PC-9 (cell line): ENCODE results near the gene RPL22. TPM values are rescaled to one million over a fixed set of nuclear protein-coding genes. Genes with fewer than 3 reads are reported as not detected.
A peak's percentile ranks its signal among the peaks of the same experiment; 100 is the strongest.

ENCODE experiments used
- BruUV-seq: library from RNA; stranded (reverse); fragments of 400-500 nt; replicated peaks from 2 replicates; lab custom pipeline; 2021; lab: Mats Ljungman, UMichigan
- CTCF ChIA-PET: fragments of 300-600 bp; sonication (Branson Sonifier 250); formaldehyde crosslinking; loops from one replicate; lab custom pipeline; 2022; ENCODE audit warnings: antibody characterized with exemption; lab: Charles Lee
- POLR2A ChIA-PET: fragments of 300-600 bp; sonication (Branson Sonifier 250); formaldehyde crosslinking; loops from one replicate; lab custom pipeline; 2022; ENCODE audit warnings: antibody characterized with exemption; ENCODE audit not compliant: unreplicated experiment; lab: Charles Lee
- DNase-seq, 2 experiments: peaks; one replicate each; pipeline versions ENCODE4 v3.0.0 to v3.0.0-alpha.2; 2015 to 2022; ENCODE audit warnings: mixed read lengths in 1 of 2
- H2AFZ ChIP-seq: fragments of 200-600 bp; sonication (generic); 2 replicates; pipeline ENCODE4 v1.8.1; 2017; ENCODE audit warnings: antibody characterized with exemption
- H3F3A ChIP-seq: fragments of 200-600 bp; sonication (generic); 2 replicates; pipeline ENCODE4 v1.8.1; 2017; ENCODE audit warnings: antibody characterized with exemption, mild to moderate bottlenecking, low read depth; ENCODE audit not compliant: insufficient read depth
- H3K27ac ChIP-seq: fragments of 200-600 bp; sonication (generic); 2 replicates; pipeline ENCODE4 v1.6.1; 2016; ENCODE audit warnings: mixed run types
- H3K27me3 ChIP-seq: fragments of 200-600 bp; sonication (generic); 2 replicates; pipeline ENCODE4 v1.6.1; 2016; ENCODE audit warnings: low read depth, mixed run types; ENCODE audit not compliant: insufficient read depth
- H3K36me3 ChIP-seq: fragments of 200-600 bp; sonication (generic); 2 replicates; pipeline ENCODE4 v1.6.1; 2016; ENCODE audit warnings: low read depth, mixed run types
- H3K4me1 ChIP-seq: fragments of 200-600 bp; sonication (generic); replicated peaks from 2 replicates; pipeline ENCODE4 v1.6.1; 2016; ENCODE audit warnings: mixed run types; ENCODE audit not compliant: insufficient read depth
- H3K4me2 ChIP-seq: fragments of 200-600 bp; sonication (generic); 2 replicates; pipeline ENCODE4 v1.6.1; 2017; ENCODE audit warnings: mixed run types
- H3K4me3 ChIP-seq: fragments of 200-600 bp; sonication (generic); 2 replicates; pipeline ENCODE4 v1.6.1; 2016; ENCODE audit warnings: mixed run types
- H3K79me2 ChIP-seq: fragments of 200-600 bp; sonication (generic); 2 replicates; pipeline ENCODE4 v1.6.1; 2017; ENCODE audit warnings: low read depth, mixed run types
- H3K9me2 ChIP-seq: fragments of 200-600 bp; sonication (generic); 2 replicates; pipeline ENCODE4 v1.8.1; 2017; ENCODE audit warnings: mild to moderate bottlenecking; ENCODE audit not compliant: insufficient read depth
- H3K9me3 ChIP-seq: fragments of 200-600 bp; sonication (generic); 2 replicates; pipeline ENCODE4 v1.8.1; 2016; ENCODE audit warnings: low read depth; ENCODE audit not compliant: insufficient read depth
- H4K20me1 ChIP-seq: fragments of 200-600 bp; sonication (generic); 2 replicates; pipeline ENCODE4 v1.8.1; 2017; ENCODE audit not compliant: insufficient read depth
- CTCF ChIP-seq: fragments of 200-600 bp; sonication (generic); conservative IDR thresholded peaks from 2 replicates; pipeline ENCODE4 v1.6.1; 2017; ENCODE audit warnings: mixed run types, antibody characterized with exemption, mild to moderate bottlenecking, moderate library complexity
- EZH2 ChIP-seq: fragments of 200-600 bp; sonication (generic); IDR thresholded peaks from 2 replicates; pipeline ENCODE4 v1.8.0; 2017; ENCODE audit warnings: antibody characterized with exemption, low read depth
- intact Hi-C: fragments of 100-400 bp; cut with micrococcal nuclease; formaldehyde crosslinking; loops from one replicate; pipeline ENCODE4 v1.10.0; 2022; ENCODE audit not compliant: unreplicated experiment
- total RNA-seq: library from RNA; stranded (reverse); gene quantifications from 2 replicates; pipeline ENCODE4 v1.2.3, GENCODE V29; 2021

RPL22 gene
- total RNA-seq, 1 experiment from 2014 or later = 447 TPM

- Histone ChIP-seq H3K79me2 (peaks cover 15% of the 10 kb centered on the region), H2AFZ (no peak overlapping the region), H3K4me2 (peak overlapping the region; percentile 84), H3K27ac (no peak overlapping the region), H3K9me2 (no peaks in the 10 kb centered on the region), H3K27me3 (no peaks in the 10 kb centered on the region), H3K9me3 (no peaks in the 10 kb centered on the region), H3K4me1 (0 out of 2 replicates have a peak, but pooled peaks cover 6% of the 10 kb centered on the region), H4K20me1 (no peaks in the 10 kb centered on the region), H3K36me3 (no peaks in the 10 kb centered on the region), H3F3A (no peaks in the 10 kb centered on the region), H3K4me3 (peak overlapping the region; percentile 94)
- BruUV-seq = no TSS peak
- ChIA-PET POLR2A (interaction anchor here (0.6 kb wide), 1 partner anchor 49 kb away, joined by 3 read pairs; no protein-coding TSS in a partner anchor), CTCF (interaction anchor here (1.1 kb wide), 1 partner anchor 17 kb away, joined by 11 read pairs; no protein-coding TSS in a partner anchor)
- intact Hi-C loops = no loop called here
- TF ChIP-seq EZH2 = no peak
- TF ChIP-seq CTCF = no peak
- no peak for DNase-seq
Observed at GRCh38 chr1:6207075-6207885, 7.9 kb upstream of the RPL22 start.

GRCh38 chr1:6206520-6206855 is 7.1 kb upstream of the RPL22 start:
- no peaks in the 10 kb centered on the region for H3K9me2 ChIP-seq
- no peaks in the 10 kb centered on the region for H3K27me3 ChIP-seq
- no peaks in the 10 kb centered on the region for H3K9me3 ChIP-seq
- ChIA-PET POLR2A (interaction anchor here (0.5 to 0.6 kb wide), 4 partner anchors 148 to 214 kb away, joined by 3 to 8 read pairs (median 4); no protein-coding TSS in a partner anchor), CTCF (interaction anchor here (0.6 to 1.1 kb wide), 3 partner anchors 18 to 38 kb away, joined by 3 to 11 read pairs (median 4); no protein-coding TSS in a partner anchor)
- intact Hi-C loops = loop anchor here (1.0 kb wide), 1 partner anchor 14 kb away; no protein-coding TSS in a partner anchor
- peak overlapping the region; percentile 84 for H3K4me2 ChIP-seq
- H3K79me2 ChIP-seq = peaks cover 15% of the 10 kb centered on the region
- no peaks in the 10 kb centered on the region for H4K20me1 ChIP-seq
- peak overlapping the region; percentile 94 for H3K4me3 ChIP-seq
- no peak for TF ChIP-seq CTCF
- no peak for TF ChIP-seq EZH2
- BruUV-seq = TSS peak; percentile 60
- 0 out of 2 replicates have a peak, but pooled peaks cover 6% of the 10 kb centered on the region for H3K4me1 ChIP-seq
- no peaks in the 10 kb centered on the region for H3F3A ChIP-seq
- peak overlapping the region; percentile 77 for H3K27ac ChIP-seq
- DNase-seq = no peak
- no peak overlapping the region for H2AFZ ChIP-seq
- no peaks in the 10 kb centered on the region for H3K36me3 ChIP-seq

GRCh38 chr1:6205849-6206519 is 6.6 kb upstream of the RPL22 start, which contains the start of gene RNF207:
Gene RNF207, plus strand, starts transcription at chr1:6206119. Its CDS starts 417 bp downstream, at chr1:6206536.
- POLR2A ChIA-PET = interaction anchor here (0.5 to 0.6 kb wide), 5 partner anchors 147 to 217 kb away, joined by 3 to 8 read pairs (median 4); no protein-coding TSS in a partner anchor
- Histone ChIP-seq H3K9me3 (no peaks in the 10 kb centered on the region), H3K4me1 (0 out of 2 replicates have a peak, but pooled peaks cover 6% of the 10 kb centered on the region), H3K27me3 (no peaks in the 10 kb centered on the region), H3K36me3 (no peaks in the 10 kb centered on the region), H3F3A (no peaks in the 10 kb centered on the region), H3K4me3 (peak within 1 kb of the TSS; percentile 94), H3K79me2 (peaks cover 15% of the 10 kb centered on the region), H3K27ac (peak within 1 kb of the TSS; percentile 77), H2AFZ (peak within 1 kb of the TSS; percentile 79), H4K20me1 (no peaks in the 10 kb centered on the region), H3K4me2 (peak within 1 kb of the TSS; percentile 84), H3K9me2 (no peaks in the 10 kb centered on the region)
- BruUV-seq = no TSS peak
- intact Hi-C loops = loop anchor here (1.0 kb wide), 4 partner anchors 14 to 98 kb away; partner anchors contain the start of gene ICMT
- peak; percentile 73 to 86 for DNase-seq
- CTCF ChIA-PET = interaction anchor here (0.6 to 1.1 kb wide), 3 partner anchors 18 to 39 kb away, joined by 3 to 11 read pairs (median 4); no protein-coding TSS in a partner anchor
- TF ChIP-seq EZH2 (no peak), CTCF (no peak)
